GM12801 (cell line): Measurements from ENCODE around the gene TNPO1.

Experiments
- TF ChIP-seq, protein P1 (sequence below): IDR thresholded peaks from one replicate; pipeline ENCODE4 v1.5.1; 2011; ENCODE audit warnings: control low read depth; ENCODE audit not compliant: insufficient read length; ENCODE audit errors: extremely low read depth

Gene TNPO1

DNA sequence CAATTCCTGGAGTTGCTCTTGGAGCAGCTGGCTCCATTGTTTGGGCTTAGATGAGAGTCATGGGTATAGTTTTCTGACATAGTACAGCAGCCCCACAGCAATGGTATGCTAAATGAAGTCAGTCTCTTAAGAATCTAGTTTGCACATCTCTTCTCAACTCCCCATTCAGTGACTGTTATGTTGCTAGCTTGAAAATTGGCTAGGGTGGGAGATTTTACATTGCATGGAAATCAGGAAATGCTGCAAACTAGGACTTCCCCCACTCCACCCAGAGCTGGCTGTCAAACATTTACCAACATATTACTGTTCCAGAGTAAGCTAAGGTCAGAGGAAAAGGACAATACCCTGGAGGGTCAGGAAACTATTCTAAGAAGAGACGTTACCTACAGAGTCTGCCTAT, 121.7 kb downstream of the TNPO1 start:
- TF ChIP-seq, protein P1, sequence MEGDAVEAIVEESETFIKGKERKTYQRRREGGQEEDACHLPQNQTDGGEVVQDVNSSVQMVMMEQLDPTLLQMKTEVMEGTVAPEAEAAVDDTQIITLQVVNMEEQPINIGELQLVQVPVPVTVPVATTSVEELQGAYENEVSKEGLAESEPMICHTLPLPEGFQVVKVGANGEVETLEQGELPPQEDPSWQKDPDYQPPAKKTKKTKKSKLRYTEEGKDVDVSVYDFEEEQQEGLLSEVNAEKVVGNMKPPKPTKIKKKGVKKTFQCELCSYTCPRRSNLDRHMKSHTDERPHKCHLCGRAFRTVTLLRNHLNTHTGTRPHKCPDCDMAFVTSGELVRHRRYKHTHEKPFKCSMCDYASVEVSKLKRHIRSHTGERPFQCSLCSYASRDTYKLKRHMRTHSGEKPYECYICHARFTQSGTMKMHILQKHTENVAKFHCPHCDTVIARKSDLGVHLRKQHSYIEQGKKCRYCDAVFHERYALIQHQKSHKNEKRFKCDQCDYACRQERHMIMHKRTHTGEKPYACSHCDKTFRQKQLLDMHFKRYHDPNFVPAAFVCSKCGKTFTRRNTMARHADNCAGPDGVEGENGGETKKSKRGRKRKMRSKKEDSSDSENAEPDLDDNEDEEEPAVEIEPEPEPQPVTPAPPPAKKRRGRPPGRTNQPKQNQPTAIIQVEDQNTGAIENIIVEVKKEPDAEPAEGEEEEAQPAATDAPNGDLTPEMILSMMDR: no peak

DNA sequence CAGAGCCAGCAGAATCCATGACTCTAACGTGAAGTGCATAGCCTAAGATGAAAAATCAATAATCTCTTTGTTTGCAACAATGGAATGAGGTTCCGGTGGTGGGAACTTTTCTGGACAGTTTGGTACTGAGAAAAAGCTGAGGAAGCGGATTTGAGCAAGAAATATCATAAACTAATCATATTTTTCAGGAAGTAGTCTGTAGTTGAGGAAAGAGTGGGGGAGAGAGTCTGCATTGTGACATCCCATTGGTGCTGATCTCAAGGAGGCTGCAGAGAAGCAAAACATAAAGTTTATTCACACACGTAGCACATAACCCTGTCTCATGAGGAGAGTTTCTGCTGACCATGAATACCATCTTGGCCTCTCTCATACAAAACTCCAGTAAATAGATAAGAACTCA, 123.6 kb downstream of the TNPO1 start:
- TF ChIP-seq, protein P1: no peak

DNA sequence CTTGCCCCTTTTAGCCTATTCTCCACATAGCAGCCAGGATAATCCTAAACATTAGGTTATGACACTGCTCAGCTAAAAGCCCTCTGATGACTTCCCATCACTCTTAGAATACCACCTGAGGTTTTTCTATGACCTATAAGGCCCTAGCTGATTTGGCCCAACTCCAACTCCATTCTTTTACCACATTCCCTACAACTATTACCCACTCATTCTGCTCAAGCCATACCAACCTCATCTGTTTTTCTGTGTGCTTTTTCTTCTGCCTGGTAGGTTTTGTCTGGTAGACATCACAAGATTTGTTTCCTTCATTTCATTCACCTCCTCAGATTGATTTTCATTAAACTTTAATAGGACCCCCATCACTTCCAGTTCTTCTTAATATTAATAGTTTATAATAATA, 126.8 kb downstream of the TNPO1 start:
- TF ChIP-seq, protein P1: no peak

DNA sequence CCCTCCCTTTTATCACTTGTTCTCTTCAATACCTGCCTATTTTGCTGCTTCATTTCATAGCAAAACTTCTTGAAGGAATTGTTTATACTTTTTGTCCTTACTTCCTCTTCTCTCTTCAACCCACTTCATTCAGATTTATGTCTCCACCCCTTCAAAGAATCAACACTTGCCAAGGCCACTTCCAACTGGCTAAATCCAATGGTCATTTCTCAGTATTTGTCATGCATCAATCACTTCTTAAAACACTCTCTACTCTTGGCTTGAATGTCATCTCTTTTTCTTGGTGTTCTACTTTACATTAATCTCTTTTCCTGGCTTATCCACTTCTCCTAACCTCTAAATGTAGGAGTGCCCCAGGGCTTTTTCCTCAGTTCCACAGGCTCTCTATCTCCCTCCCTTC, 131.0 kb downstream of the TNPO1 start:
- TF ChIP-seq, protein P1: no peak

DNA sequence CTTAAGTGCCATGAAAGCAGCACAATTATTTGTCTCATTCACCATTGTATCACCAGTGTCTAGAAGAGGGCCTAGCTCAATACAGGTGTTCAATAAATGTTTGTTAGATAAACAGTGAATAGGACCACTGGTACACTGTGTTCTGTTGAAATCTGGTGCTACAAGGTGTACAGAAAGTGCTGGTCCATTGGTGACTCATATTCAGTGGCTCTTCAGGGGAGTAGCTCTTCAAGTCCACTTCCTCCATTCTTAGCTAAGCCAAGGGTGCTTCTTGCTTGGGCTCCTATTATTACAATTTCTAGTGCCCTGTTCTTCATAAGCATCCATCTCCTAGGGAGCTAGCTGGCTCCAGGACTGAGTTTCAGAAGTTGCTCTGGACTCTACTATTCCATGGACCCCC, 133.0 kb downstream of the TNPO1 start:
- TF ChIP-seq, protein P1: no peak

DNA sequence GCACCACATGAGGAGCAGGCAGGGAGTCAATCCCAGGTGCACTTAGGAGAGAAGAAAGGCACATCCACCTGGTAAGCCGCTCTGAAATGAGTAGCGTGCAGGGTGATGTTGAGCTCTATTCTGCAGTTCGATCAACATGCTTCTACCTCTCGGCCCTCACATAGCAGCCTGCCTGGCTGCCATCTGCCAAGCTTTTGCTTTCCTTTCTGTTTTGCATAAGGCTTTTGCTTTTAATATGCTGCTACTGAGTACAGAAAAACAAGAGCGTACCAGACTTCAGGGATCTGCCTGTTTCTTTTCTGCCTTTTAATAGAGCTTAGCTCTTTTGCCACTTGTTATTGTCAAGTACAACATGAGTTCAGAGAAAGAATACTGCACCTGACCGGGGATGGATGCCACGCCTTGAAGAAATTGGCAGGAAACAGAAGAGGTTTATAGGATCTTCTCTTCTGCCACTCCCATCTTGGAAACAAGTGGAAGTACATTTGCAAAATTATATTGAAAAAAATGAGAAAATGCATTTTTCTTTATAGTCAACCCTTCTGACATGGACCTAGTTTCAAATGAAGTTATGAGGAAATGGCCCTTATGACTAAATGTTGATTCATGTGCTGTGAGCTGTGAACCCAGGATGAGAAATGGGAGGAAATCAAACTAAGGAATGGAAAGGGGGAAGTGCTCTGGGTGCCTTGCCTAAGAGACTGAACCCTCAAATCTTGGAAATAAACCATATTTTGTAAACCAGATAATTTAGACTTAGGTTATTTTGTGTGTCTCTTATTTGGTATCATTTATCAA, 135.4 kb downstream of the TNPO1 start:
- TF ChIP-seq, protein P1: no peak

DNA sequence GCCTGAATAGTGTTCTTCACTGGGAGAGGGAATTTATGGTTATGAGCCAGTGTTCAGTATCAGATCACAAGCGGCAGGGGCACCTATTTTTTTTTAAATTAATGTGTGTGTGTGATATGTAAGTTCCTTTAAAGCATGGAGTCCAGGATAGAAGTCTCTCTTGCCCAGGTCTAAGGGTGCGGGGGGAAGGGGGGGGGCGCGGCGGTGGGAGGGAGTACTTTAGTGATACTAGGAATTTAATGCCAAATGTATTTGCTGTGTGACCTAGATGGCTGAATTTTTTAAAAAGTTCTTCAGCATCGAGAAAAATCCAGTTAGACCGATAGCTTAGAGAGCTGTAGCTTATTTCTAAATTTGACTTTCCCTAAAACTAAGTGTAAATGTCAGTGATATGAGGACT, 137.9 kb downstream of the TNPO1 start:
- TF ChIP-seq, protein P1: no peak
